ENCODE measurements around the gene PNP.
"Not testable (repeated sequence)": the region's sequence is repeated elsewhere in the genome, so short reads cannot be mapped to it uniquely, and the experiment has no call there.

The PNP gene

DNA sequence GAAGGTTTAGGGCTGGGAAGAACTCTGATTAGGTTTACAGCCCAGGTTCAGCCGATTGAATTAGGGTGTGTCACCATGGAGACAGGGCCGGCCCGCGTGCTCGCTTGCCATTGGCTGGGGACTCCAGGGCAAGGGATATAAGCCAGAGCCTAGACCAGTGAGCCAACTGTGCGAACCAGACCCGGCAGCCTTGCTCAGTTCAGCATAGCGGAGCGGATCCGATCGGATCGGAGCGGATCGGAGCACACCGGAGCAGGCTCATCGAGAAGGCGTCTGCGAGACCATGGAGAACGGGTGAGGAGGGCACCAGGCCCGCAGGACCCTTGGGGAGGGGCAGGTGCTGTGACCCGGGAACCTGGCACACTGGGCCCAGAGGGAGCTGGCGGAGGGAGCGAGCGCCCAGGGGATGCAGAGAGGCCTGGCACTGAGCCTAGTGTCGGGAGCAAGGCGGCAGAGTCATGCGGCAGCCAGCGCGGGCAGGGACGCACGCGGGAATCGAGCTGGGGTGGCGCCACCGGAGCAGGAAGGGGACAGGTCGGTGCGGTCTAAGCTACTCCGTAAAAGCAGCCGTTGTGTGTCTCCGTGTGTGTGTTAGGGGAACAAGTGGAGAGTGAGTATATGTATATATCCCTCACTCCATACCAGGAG, at the start of gene PNP:
TSS of gene PNP (plus strand) at position 165 of the 648 bp plus-strand sequence. CDS start at position 284, 119 bp downstream.
- peak; percentile 93 for DNase-seq (ENCODE audit: low read depth)

DNA sequence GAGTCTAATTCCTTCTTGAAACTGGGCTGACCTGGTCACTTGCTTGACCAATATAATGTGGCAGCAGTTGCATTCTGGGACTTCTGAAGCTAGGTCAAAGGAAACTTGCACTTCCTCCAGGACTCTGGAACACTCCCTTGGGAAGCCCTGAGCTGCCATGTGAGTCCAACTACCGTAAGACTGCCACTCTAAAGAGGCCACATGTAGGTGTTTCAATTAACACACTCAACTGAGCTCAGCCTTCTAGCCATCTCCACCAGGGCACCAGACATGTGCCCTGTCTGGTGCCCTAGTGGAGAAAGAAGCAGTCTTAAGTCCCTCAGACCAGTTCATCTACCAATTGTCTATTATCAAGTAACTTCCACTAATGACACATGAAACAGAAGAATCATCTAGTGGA, 49.8 kb upstream of the PNP start:
- DNase-seq (ENCODE audit: low read depth), result peak; percentile 12

DNA sequence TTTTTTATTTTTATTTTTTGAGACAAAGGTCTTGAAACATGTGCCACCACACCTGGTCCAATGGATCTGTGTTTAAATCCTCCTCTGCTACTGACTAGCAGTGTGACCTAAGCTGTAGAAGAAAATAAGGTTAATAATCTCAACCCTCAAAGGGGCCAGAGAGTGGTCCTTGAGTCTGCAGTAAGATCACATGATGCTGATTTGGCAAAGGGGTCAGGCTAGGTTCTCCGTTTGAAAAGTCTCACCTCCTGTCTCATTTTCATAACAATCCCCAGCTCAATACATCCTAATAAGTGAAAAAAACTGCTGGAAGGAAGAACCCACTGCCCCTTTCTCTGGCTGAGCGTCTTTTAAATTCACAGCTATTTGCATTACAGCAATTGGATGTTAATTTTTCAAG, 47.9 kb upstream of the PNP start:
- no peak for DNase-seq (ENCODE audit: low read depth)

DNA sequence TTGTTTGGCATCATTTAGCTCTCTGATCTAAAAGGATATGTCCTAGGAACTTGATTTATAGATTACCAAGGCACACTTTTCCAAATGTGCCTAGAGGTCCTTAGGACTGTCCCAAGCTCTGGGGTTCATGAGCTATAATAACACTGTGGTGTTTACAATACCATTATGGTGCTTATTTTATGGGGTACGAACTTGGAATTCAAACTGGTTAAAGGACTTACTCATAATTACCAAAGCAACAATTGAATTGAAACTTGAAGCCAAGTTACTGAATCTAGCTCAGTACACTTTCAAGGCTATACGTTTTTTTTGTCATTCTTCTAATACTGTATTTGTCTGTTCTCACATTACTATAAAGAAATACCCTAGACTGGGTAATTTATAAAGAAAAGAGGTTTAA, 46.3 kb upstream of the PNP start:
- DNase-seq (ENCODE audit: low read depth), result no peak

DNA sequence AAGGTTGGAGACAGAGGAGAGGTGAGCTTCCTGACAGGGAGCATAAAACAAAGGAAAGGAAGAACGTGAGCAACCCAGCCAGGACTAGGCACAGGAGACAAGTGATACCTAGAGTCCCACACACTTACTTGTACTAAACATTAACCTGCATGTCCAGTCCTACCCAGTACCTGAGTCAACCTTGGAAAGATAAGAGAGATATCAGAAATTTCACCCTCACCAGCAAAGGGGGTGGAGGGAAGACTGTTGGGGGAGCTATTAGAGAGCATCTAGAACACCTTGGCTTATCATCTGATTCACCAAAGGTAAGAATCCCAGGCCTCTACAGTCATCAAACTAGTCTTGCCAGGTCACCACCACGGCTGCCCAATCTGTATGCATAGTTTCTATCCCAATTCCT, 44.4 kb upstream of the PNP start:
- DNase-seq (ENCODE audit: low read depth), result no peak

DNA sequence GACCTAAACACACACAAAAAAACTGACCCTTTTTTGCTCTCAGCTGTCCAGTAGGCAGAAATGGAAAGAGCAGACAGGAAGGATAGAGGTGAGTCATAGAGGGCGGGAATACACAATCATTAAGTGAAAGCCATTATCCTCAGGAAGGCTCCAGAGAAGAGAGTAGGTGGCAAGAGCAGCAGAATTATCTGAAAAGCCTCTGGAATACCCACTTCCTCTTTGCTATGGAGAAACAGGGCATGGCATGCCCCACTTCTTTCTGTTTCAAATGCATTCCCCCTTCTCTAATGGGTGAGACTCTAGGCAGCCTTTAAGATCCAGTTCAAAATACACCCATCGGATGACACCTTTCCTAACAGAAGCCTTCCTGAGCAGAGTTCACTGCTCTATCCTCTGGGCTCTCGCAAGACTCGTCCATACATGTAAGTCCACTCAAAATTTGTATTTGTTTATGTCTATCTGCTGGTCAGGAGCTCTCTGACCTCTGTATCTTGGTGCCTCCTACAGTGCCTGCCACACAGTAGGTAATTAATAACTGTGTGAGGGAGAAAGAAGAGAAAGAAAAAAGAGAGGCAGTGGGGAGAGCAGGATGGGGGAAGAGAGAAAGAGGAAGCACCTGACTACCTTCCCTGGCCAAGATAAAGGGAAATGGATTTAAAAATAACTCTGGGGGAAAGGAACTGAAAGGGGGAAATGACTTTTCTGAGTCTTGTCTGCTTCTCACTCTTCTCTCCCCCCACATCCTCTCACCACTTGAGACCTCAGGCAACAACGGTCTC, 41.8 kb upstream of the PNP start:
- DNase-seq (ENCODE audit: low read depth), result peak; percentile 74

DNA sequence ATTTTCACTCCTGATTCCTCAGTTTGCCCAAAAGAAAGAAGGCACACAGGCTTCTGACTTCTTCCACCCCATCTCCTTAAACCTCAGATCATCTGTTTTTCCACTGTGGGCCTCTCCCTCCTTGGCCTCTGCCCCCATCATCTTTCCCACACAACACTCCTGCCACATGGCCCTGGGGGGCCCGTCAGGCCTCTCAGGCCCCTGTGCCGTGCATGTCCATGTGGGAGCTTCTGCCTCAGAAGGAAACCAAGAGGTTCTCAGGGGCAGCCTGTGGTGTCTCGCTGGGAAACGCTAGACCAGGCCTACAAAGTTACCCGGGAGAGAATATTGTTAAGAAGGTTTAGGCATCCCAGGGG, 41.2 kb upstream of the PNP start:
- DNase-seq (ENCODE audit: low read depth), result no peak

DNA sequence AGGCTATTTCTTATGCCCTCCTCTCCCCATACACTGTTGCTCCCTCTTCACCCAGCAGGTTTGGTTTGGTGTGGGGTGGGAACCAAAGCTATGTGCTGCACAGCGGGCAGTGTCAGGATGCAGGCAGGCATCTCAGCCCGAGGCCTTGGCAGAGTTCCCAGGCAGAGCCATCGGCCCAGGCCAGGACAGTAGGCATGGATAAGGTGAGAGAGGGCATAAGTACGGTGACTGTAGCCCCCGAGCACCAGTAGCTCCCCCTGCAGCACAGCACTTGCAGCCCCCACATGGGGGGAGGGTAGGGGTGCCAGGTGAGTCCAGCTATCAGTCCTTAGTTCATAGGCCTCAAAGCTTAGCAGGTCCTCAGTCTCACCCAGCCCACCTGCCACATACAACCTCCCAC, 40.4 kb upstream of the PNP start:
- DNase-seq (ENCODE audit: low read depth), result no peak

DNA sequence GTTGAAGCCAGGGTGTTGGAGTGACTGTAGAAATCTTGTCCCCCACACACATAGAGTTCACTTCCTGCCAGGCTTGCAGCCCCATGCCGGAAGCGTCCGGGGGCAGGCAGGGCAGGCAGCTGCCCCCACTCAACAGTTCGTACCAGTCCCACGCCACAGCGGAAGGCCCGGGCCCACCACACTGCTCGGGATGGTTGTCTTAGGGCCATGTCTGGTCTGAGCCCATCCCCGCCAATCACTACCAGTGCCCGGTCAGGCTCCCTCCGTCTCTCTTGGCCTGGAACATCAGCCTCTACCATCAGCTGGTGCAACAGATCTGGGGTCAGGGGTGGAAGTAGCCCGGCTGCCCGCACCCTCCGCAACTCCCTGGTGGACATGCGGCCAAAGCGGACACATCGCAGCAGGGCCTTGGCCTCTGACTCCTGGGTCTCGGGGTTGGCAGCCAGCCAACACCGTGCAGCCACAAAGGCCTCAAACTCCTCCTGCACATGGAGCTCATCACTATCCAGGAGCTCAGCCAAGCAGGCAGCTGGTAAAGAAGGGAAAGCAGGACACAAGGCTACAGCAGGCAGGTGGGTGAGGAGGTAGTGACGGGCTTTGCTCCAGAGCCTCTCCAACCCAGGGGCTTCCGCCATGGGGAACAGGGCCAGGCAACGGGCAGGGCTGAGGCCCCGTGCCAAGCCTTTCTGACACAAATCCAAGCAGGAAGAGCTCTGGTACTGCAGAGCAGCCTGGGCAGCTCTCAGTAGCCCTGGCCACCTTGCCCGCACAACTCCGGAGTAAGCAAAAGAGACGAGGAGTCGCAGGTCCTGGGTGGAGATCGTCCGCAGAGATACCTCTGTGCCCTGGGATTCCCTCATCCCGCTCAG, 39.2 kb upstream of the PNP start:
- DNase-seq (ENCODE audit: low read depth), result no peak

DNA sequence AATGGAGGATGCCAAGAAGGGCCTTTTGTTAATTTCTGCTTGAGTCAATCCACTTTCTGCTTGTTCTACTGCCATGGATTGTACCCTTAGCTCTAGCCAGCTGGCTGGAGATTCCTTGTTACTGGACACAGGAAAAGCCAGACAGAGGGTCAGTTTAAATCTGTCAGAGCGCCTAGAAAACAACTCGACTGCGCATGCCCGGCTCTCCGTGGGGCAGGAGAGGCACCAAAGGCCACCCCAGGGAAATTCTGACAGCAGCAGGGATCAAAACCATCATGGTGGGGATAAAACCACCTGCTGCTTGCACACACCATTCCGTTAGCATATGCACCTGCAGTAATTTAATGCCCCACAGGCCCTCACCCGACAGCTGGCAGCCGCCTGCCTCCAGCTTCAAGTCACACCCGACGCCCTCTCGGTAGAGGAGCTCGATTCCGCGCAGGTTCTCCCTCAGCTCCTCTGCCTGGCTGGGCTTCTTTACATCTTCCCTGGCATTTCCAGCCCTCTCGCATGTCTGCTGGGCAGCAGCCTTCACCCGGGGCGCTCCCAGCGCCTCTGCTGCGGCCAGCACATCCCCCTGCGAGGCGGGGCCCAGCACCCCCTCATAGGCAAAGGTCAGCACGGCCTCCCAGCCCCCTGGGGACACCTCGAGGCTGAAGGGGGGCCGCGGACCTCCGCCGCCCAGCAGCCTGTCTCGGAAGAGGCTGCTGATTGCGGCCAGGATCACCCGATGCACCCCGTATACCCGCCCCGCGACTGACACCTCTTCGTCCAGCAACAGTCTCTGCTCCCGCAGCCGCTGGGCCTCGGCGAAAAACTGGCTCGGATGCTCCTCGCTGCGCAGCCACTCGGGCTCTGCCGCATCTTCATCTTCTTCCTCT, 34.3 kb upstream of the PNP start:
- DNase-seq (ENCODE audit: low read depth), result no peak

DNA sequence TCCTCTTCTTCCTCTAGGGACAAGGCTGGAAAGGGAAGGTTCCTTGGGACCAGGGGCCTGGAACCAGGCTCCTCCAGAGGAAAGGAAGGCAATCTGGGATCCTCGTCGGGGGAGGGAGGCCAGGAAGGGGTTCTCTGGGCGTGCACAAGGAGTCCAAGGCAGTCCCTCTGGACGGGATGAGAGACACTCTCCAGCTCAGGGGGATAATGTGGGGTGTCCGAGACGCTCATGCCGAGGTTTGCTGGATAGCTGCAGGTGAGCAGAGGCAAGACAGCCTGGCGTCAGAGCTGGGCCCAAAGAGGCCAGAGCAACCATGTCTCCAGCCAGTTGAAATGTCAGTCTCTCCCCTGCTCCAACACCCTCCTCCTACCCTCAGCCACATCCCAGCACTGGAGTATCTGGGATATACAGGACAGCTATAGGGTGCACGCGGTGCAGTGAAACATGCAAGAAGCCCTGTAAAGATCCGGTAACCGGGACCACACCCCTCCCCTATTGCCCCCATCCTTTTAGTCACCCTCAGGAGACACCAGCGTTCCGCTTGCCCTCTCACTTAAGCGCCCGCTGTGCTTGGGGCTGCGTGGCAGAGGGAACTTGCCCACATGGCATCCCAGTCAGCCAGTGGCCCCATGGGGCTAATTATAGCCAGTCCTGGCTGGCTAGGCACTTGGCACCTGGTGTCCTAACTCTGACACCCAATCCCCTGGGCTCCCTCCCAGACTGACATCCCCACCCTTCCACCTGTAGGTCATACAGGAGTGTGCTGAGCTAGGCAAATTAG, 33.4 kb upstream of the PNP start, which contains the start of gene KLHL33:
TSS of gene KLHL33 (minus strand) at position 585 of the 781 bp plus-strand sequence. CDS start at position 230, 355 bp downstream.
- no peak for DNase-seq (ENCODE audit: low read depth)

DNA sequence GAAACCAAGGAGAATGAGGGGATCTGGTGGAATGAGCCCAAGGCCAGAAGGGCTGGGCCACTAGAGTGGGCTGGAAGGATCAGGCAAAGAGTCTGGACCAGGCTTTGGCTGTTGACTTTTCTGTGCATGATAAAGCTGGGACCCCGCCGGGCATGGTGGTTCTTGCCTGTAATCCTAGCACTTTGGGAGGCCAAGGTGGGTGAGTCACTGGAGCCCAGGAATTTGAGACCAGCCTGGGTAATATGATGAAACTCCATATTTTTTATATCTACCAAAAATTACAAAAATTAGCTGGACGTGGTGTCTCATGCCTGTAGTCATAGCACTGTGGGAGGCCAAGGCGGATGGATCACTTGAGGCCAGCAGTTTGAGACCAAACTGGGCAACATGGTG, 32.8 kb upstream of the PNP start:
- peak; percentile 59 for DNase-seq (ENCODE audit: low read depth)

DNA sequence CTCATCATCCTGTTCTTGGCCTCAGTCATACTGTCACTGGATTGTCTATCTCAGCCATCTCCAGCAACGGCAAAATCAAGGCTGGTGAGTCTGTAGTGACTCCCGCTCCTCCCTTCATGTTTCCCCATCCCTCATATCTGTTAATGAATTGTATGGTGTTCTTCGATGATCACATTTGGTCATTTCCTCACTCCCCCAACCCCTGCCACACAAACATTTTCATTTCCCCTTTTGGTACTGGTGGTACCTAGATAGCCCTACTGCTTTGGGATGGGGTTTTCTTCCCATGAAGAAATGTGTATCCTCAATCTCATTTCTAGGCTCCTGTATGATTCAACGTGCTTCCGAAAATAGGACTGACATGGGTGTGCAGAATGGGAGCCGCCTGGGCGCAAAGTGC, 30.5 kb upstream of the PNP start:
- DNase-seq (ENCODE audit: low read depth), result no peak

DNA sequence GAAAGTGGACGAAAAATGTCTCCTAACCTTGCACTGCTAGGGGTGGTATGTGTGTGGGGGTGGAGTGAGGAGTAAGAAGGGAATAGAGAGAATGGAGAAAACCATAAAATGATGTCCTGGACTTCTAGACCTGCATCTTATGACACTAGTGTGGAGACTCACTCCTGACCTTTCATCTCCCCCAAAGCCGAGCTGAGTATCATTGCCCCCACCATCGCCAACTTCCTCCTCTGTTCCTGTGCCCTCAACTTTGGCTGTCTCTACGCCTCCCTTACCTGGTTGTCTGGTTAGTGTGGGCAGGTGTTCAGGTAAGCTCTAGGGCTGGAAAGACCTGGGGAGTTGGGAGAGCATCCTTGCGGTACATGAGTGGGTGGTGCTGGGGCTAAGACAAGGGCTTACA, 28.7 kb upstream of the PNP start:
- no peak for DNase-seq (ENCODE audit: low read depth)

DNA sequence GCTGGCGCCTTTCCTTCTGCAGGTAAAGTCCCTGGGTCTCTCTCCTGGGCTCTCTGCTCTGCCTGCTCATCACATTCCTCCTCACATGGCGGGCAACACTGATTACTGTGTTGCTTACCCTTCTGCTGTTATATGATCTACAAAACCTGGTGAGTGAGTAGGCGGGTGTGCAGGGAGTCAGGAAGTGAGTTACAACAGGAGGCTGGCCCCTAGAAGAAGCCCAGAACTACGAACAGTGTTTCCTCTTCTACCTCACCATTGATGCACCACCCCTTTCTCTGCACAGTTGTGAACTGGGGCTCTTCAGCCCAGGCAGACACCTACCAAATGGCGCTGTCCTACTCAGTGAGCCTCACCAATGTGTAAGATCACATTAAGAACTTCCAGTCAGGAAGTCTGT, 28.3 kb upstream of the PNP start:
- DNase-seq (ENCODE audit: low read depth), result no peak

DNA sequence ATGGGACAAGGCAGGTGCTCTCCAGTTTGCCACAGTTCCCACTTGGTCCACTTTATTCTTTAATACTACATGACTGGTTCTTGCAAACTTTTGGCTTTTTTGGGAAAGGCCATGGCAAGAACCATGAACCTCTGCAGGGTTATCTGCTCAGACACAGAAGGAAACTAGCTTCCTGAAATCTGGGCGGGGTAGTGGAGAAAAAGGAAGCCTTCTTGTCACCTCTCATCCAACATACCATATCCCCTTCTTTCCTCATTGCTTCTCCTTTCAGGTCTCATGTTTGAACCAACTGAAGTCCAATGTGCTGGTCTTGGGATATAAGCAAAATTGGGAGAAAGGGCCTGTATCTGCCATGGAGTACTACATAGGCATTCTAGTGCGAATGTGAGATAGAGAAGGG, 27.7 kb upstream of the PNP start:
- DNase-seq (ENCODE audit: low read depth), result no peak

DNA sequence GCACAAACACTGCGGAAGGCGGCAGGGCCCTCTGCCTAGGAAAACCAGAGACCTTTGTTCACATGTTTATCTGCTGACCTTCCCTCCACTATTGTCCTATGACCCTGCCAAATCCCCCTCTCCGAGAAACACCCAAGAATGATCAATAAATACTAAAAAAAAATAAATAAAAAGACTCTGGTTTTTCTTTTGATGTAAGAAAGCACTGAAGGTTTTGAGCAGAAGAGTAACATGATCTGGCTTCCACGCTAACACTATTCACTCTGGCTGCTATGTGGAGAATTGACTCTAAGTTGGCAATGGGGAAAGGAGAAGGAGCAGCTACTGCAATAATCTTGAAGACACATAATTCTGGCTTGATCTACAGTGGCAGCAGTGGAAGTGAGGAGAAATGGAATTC, 25.6 kb upstream of the PNP start:
- DNase-seq (ENCODE audit: low read depth), result not testable (repeated sequence)

DNA sequence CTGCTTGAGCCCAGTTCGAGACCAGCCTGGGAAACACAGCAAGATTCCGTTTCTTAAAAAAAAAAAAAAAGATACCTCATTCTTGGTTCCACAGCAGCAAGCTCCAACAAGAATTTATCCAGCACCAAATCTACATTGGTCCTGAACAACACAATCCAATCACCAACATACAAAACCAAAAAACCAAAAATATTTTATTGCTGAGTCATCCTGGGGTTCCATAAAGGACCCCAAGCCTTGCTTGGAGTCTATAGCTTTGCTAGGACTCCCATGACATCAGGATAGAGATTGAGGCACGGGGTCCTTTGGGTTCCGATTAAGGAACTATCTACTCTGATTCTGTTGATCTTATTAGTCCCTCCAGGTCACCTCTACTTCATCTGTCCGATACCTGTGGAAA, 22.3 kb upstream of the PNP start:
- DNase-seq (ENCODE audit: low read depth), result no peak

DNA sequence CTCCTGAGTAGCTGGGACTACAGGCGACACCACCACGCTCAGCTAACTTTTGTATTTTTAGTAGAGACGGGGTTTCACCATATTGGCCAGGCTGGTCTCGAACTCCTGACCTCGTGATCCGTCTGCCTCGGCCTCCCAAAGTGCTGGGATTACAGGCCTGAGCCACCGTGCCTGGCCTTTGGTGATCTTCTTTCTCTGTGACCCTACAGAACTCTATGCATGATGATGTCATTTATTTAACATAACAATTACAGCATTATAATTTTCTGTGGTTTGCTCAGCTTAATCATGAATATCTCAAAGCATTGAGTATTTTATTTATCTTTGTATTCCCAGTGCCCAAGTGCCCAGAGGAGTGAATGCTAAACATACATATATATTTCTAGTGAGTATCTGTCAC, 16.4 kb upstream of the PNP start:
- DNase-seq (ENCODE audit: low read depth), result not testable (repeated sequence)

DNA sequence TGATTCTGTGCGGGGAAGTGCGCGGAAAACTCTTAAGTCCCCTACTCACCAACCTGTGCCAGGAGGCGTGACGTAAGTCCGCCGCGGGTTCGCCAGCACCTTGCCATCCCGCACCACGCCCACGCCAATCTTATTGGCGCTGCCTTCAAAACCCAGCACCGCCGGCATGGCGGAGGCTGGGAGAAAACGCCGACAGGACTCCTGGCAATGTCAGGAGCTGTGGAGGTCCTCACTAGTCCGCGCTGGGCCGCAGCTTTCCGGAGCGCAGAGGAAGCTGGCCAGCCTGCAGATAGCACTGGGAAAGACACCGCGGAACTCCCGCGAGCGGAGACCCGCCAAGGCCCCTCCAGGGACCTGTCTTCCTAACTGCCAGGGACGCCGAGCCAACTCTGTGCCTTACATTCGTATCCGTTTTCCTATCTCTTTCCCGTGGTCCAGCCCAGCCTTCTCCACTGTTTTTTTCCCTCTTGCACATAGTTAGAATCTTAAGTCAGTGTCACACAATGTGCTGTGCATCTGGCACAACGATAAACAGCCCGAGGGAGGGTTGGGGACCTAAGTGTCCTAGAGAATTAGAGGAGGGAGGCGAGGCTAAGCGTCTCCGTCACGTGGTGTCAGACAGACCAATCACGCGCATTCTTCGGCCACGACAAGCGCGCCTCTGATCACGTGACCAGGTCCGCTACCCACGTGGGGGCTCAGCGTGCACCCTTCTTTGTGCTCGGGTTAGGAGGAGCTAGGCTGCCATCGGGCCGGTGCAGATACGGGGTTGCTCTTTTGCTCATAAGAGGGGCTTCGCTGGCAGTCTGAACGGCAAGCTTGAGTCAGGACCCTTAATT, 14.5 kb upstream of the PNP start, which contains the start of the genes APEX1 and OSGEP:
TSS of gene APEX1 (plus strand) at position 711 of the 839 bp plus-strand sequence. CDS start 420 bp downstream, outside the sequence.
TSS of gene OSGEP (minus strand) at position 297 of the 839 bp plus-strand sequence. CDS start at position 168, 129 bp downstream.
- peak; percentile 99 for DNase-seq (ENCODE audit: low read depth)

All from ELR (cell line).